UCSD-AML1 (cell line): Measurements from ENCODE around the gene PLD6.
"Not testable (repeated sequence)": the region's sequence is repeated elsewhere in the genome, so short reads cannot be mapped to it uniquely, and the experiment has no call there.

Source experiments
- DNase-seq: peaks from one replicate; lab custom pipeline; 2025; ENCODE audit not compliant: unreplicated experiment; lab: John Stamatoyannopoulos, UW

Gene PLD6

DNA sequence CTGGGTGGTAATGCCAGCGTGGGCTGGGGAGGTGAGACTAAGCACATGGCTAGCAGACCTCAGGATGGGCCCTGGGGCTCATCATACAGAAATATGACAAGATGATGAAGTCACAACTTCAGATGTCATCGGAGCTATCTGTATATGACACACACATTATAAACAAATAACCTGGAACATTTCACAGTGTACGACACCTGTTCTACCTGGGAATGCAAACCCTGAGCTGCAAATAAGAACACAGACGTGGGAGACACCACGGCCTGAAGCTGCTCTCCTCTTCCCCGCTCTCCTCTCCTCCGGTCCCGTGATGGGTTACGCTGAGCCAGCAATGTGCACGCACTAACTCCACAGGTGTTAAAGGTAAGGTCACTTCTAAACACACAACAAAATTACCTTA is 4.9 kb downstream of the PLD6 start:
- no peak for DNase-seq

DNA sequence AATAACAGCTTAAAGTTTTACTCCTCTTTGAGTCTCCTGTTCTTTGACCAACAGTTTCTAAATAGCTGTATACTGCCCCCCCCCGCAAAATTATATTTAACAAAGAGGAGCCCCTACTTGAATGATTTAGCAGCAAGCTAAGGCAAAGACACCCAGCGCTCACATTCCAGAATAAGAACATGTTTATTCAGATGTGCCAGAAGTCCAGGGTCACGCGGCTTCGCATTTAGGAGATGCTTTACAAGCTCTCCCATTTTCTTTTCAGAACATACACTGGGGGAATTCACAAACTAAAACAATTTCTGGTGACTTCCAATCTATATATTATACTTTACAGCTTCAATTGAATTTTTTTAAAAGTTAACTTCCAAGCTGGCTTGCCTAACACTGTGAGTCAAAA is 5.3 kb downstream of the PLD6 start:
- DNase-seq = no peak

DNA sequence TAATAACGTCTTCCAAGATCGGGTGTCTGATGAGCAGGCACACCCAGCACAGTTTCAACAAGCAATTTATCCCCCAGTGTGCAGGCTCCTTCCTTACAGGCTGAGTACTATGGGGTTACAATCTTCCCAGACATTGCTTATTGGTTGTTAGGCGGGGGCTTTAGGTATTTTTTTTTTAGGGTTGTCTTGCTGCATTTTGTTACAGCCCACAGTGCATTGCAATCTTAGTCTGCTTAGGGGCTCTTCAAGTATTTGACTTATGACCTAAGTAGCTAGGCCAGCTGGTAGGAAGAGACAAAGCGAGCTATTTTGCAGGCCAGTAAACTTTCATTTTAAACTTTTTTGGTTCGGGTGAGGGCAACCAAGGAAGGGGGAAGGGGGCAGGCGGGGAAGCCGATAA is 5.8 kb downstream of the PLD6 start:
- no peak for DNase-seq

DNA sequence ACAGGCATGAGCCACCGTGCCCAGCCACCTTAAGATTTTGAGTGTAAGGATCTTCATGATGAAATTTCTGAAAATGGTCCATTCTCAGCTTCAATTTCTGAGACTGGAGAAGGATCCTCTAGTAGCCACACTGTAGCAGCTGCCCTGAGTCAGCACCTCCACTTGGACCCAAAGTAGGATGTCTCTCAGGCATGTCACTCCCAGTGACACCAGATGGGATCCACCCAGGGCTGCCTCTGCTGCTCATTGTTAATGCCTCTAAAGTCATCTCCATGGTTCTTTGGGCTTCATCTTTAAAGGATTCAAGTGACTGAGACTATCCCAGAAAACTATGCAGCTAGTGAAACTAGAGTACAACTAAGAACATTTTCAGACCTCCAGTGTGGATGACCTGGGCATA is 7.9 kb downstream of the PLD6 start:
- no peak for DNase-seq

DNA sequence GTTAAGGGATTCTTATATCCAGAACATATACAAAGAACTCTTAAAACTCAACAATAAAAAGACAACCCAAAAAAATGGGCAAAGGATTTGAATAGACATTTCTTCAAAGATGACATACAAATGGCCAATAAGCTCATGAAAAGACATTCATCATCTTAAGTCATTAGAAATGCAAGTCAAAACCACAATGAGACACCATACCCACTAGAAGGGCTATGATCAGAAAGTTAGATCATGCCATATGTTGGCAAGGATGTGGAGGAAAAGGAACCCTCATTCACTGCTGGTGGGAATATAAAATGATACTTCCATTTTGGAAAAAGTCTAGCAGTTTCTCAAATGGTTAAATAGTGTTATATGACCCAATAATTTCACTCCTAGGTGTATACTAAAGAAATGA is 9.4 kb downstream of the PLD6 start:
- no peak for DNase-seq

DNA sequence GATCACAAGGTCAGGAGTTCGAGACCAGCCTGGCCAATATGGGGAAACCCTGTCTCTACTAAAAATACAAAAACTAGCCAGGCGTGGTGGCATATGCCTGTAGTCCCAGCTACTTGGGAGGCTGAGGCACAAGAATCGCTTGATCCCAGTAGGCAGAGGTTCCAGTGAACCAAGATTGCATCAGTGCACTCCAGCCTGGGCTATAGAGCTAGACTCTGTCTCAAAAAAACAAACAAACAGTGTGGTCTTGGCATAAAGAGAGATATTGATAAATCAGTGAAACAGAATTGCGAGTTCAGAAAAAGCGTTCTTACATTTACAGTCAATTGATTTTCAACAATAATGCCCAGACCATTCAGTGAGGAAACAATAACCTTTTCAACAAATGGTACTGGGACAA is 10.7 kb downstream of the PLD6 start:
- DNase-seq = not testable (repeated sequence)

DNA sequence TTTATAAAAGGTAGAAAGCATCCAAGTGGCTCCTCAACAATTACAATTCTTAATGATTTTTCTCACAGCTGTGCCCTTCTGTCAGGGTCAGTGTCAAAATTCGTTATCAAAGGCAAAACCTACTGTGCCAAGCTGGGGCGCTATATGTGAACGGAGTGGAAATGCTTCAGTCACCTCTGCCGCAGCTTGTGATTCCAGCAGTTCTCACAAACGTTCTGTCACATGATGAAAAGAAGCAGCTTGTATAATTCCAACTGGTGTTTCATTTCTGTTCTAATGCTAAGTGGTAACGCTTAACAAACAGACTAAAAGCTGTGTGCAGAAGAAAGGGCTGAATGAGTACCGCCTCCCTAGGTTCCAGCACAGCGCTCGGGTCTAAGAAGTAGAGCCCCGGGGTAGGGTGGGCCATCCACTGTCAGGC is 14.2 kb downstream of the PLD6 start:
- no peak for DNase-seq

DNA sequence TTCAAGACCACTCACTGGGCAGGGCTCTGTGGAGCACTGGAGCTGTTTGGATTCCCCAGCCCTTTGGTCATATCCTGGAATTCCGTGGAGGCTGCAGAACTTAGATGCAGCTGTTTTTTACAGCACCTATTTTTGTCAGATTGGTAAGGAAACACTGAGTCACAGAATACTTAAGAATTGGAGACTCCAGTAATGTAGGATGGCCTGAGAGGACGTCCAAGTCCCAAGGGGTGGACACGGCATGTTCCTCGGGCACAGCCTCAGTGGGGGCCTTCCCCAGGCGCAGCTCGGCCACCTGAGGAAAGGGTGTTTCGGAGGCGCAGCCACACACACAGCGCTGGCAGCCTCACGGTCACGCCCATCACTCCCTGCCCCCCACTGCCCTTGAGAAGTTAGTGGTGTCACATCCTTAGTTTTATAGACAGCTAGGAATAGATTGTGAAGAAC is 14.8 kb downstream of the PLD6 start:
- no peak for DNase-seq

DNA sequence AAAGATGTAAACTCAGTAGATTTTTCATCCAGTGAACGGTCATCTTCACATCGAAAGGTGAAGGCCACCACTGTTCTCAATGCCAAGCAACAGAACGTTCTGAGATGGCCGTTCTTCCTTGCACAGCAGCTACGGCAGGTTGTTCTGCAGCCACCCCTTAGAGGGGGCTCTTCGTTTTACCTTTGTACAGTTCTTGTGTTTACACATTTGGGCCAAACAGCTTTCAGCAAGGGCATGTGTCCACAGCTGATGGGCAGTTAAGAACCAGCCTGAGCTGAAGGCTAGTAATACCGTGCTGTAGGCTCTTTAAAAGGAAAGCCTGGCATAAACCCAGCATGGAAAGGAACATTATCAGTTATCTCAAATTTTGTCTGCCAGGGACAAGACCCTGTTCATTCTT is 15.9 kb downstream of the PLD6 start:
- DNase-seq = no peak

DNA sequence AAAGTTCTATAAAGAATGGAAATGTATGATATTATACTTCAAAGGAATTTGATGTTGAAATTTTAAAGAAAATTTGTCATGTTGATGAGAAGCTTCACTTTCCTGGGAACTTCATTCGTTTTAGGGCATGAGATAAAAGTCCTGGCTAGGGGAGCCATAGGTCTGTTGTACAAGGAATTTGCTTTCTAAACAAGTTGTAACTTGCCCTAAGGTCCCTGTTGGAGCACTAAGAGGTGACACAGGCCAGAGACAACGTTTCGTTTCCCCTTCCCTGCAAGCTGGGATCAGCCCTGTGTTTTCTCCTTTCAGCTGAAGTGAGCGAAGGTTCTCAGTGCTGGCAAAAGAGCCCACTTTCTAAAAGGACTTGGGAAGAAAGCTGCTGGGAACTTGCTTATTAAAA is 16.6 kb downstream of the PLD6 start:
- no peak for DNase-seq

DNA sequence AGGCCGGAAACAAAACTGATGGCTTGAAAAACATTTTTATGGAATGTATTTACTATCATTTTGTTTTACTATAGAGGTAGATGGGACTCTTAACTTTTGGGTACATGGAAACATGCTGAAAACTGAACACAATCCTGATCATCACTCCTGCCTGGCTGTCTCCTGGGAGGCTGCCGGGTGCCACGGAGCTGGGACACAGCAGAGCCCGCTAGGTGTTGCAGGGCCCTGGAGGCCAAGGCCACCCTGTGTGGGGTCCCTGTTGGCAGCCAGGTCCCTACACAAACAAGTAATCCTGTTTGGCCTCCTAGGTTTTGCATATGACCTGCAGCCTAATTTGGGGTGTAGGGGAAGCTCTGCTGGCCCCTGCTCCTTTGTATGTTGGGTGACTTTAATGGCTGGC is 17.5 kb downstream of the PLD6 start:
- DNase-seq = no peak

DNA sequence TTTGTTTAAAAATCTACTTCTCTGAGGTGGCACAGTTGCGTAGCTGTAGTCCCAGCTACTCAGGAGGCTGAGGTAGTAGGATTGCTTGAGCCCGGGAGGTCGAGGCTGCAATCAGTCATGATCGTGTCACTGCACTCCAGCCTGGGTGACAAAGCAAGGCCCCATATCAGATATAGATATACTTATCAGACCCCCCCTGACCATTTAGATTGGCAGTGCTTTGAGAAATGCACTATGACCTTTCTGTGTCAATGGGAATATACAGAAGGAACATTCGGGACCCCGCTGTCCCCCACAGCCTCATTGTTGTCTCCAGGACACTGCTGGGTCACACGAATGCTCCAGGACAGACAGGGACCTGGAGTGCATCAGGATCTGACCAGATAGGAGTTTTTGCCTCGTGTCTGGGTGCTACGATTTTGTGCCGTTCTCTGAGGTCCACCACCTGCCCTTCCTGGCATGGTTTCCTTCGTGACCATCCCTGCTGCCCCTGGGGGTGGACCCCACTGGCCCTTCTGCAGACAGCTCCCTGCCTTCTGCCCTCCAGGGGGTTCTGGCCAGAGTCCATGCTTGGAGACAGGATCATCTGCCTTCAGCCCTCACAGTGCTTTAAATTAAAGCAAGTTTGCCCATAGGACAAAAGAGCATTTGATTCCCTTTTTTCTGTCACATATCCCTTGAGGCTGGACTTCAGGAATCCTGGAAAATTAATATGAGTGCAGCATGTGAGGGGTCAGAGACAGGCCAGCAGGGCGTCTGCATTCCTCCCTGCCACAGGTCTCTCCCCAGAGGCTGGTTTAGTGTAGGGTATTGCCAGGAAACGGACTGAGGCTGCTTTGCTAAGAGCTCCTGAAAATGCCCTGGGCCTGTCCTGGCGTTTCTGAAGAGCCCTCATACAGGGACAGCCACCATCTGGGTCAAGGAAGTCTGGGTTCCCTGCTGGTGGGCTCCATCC is 19.3 kb downstream of the PLD6 start:
- no peak for DNase-seq

DNA sequence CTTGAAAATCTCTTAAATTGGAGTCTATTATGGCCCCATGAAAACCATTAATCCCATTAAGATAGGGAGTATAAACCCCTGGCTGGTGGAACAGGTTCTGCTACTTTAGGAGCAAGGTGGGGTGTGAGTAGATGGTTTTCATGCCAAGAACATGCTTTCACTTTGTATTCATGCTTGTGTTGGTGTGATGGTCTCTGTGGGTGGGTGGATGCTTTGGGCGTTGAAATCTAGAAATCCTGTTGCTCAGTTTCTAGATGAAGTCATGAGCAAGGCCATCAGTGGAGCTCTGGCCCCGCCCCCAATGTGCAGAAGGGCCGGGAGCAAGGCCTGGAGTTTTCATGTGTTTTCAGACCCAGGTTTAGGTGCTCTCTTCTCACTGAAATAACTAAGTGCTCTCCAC is 20.1 kb downstream of the PLD6 start:
- no peak for DNase-seq

DNA sequence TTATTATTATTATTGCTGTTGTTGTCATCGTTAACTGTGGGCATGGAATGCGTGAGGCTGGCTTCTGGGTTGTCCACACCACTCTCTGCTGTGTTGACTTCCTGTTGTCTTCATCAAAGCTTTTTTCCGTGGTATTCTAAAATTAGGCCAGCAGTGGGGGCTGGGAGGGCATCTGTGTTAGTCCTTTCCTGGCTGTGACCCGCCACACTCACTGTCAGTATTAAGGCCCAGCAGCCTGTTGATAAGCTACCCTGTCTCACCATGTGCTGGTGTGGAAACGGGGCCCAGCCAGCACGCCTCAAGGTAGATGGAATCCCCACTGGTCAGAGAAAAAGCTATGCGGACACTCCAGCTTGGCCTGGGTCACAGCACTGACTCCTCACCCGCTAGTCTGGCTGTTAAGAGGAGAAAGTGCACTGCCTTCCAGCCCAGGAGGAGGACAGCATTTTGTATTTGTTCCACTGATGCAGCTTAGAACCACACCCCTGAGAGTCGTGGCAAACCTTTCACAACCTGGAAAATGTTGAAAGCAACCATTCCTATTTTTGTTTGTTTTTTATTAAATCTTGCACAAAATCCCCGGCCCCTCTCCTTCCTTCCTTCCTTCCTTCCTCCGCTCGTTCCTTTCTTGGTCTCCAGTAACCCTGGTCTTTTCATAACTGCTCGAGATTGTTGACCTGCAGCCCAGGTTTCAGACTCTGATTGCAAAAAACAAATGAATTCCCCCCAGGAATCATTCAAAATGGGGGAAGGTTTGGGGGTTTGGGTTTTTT is 21.0 kb downstream of the PLD6 start:
- DNase-seq = not testable (repeated sequence)

DNA sequence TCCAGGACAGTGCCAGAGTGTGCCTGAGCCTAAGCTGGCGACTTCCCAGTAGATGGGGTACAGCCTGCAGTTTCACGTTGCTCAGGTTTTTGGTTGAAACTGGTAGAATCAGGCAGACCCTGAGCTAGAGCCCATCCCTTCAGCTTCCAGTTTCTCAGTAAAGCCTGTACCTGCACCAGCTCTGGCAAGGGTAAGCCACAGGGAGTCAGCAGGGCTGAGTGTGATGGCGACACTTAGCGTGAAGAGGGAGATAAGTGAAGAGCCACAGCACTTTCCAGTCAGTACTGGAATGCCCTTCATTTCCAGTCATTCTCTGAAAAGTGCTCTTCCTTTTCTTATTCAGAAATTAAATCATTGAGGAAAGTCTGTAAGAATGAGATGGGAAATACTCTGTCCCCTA is 22.4 kb downstream of the PLD6 start:
- DNase-seq = no peak

DNA sequence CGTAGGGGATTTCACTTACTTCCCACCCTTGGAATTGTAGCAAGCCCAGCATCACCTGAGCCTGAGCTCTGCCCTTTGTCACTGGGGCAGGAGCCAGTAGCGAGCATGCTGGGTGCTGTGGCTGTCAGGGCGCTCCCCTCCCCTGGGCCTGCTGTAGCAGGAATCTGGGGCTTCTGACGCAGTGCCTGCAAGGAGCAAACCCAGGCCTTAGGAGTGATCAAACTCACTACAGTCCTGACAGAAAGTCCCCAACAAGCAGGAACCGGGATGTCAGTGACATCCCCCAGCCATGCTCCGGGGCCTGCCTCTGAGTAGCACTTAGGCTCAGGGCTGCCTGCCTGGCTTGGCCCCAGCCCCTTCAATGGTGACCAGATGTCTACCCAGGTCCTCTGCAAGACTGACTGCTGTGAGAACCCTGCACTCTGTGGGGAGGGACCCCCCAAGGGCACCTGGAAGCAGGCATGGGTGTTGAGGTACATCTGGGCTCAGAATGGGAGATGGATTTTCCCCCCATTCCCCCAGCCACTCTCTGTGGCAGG is 23.5 kb downstream of the PLD6 start:
- DNase-seq = no peak

DNA sequence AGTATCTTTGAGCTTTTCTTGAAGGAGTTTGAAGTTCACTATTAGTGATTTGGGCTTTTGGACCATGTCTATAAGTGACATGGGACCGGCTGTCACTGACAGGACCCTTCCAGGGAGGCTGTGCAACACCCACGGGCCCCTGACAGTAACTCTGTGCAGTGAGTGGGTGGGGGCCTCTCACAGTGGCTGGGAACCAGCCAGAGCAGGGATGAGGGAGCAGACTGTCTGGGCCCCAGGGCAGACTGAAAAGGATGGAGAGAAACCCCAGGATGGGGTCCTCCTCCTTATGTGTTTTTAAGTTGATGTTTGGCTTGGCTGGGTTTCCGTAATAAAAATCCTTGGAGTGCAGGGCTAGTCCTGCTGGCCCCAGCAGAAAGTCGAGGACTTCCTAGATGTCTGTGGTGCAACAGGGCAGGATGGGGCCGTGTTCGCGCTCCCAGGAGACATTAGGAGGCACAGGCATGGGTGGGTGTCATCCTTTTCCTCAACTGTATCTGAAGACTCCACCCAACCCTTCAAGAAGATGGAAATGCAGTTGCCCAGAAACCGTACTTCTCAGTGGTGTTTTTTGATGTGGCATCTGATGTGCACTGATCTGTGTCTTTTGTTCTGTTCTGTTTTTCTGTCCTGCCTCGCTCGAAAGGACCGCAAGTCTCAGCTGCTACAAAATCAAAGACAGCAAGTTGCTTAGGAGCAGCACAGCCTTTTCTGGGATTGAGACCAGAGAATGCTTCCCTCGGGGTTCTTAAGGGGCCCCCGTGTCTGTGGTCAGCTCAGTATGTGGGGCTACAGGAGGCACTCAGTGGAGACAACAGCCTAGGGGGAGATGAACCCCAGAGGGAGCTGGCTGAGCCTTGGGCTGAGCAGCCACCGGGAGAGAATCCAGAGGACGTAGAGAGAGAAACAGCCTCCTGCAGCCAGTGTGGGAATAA is 24.2 kb downstream of the PLD6 start:
- no peak for DNase-seq

DNA sequence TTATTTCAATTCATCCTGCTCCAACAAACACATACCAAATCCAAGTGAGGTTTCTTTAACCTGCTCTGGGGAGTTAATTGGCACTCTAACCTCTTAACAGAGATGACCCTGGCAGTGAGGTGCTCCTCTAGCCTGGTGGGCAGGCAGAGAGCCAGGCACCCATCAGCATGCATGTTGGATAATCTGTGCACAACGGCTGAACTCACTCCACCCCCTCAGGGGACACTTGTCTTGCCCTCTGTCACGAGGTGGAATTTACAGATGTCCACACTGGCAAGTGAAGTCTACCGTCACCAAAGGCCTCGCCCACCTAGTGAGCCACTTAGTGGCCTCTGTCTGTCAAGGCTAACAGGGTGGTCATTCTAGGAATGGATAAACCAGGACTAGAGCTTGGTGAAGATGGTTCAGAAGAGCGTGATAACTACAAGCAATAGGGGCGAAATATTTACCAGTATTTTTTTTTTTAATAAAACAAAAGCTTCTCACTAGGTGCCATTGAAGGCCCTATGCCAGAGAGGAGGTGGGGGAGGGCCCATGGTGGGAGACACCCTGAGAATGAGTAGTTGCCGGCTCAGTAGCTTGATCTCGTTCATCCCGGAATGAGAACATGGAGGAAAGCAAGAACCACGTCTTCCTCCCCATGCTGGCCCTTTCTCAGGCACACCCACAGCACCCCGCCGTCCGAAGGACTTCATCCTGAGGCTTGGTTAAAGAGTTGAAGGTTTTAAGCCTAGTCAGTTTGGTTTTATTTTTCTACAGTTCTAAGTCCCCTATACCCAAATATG is 25.2 kb downstream of the PLD6 start:
- DNase-seq = no peak

DNA sequence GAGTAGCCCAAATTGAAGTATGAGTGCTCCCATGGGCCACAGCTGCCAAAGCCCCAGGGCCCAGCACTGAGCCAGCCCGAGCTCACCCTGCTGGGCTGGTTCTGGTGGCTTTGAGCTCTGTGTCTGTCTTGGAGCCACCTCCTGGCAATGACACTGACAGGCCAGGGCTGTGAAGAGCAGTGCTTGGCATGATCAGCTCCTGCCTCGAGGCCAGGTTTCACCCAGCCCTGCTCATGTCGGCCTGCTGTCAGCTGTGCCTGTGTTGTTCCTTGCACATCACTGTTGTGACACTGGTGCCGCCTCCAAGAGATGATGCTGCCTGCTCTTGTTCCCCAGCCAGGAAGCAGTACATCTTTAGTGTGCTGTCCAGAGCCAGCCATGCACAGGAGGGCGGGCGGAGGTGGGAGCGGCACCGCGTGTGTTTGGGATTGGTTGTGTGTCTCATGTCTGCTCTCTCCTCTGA is 26.0 kb downstream of the PLD6 start:
- no peak for DNase-seq

DNA sequence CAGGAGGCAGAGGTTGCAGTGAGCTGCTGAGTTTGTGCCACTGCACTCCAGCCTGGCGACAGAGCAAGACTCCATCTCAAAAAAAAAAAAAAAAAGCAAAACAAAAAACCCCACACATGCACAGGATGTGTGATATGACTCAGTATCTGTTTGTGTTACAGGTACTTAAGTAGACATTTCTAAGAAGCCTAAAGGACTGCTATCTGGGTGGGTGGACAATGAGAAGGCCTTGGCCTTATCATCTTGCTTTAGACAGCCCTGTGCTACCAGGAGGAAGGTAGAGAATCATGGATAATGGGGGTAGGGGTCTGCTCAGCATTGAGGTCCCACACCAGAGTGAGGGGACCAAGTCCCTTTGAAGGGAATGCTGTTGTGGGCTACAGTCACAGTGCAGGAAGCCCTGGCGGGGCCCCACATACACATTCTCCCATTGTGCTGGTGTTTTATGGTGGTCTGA is 26.7 kb downstream of the PLD6 start:
- DNase-seq = no peak
